ELF-1 (cell line): ENCODE results near the gene KIF19.

Experiments
- DNase-seq: peaks from one replicate; pipeline ENCODE4 v3.0.0-alpha.2; 2016; ENCODE audit warnings: low read depth, low spot score

The KIF19 gene

GRCh38 chr17:74305865-74306654 lies 20.0 kb upstream of the KIF19 start:
- DNase-seq, result peak; percentile 40

- DNase-seq, result no peak
Observed at GRCh38 chr17:74307984-74308773, 17.8 kb upstream of the KIF19 start.

- DNase-seq, result peak; percentile 39
Observed at GRCh38 chr17:74309902-74310301, 16.1 kb upstream of the KIF19 start.

- no peak for DNase-seq
Observed at GRCh38 chr17:74314877-74315276, 11.1 kb upstream of the KIF19 start.

- no peak for DNase-seq
Observed at GRCh38 chr17:74316220-74316619, 9.8 kb upstream of the KIF19 start.

GRCh38 chr17:74317071-74317470 lies 9.0 kb upstream of the KIF19 start:
- no peak for DNase-seq

GRCh38 chr17:74318391-74318790 lies 7.6 kb upstream of the KIF19 start:
- DNase-seq, result no peak

GRCh38 chr17:74324521-74324920 lies 1.5 kb upstream of the KIF19 start:
- no peak for DNase-seq

GRCh38 chr17:74325376-74325742 lies 667 bp upstream of the KIF19 start:
- no peak for DNase-seq

GRCh38 chr17:74326506-74326905 lies 480 bp downstream of the KIF19 start:
- DNase-seq, result no peak

- no peak for DNase-seq
Observed at GRCh38 chr17:74328487-74328886, 2.5 kb downstream of the KIF19 start.

- no peak for DNase-seq
Observed at GRCh38 chr17:74329378-74329777, 3.4 kb downstream of the KIF19 start.

- DNase-seq, result no peak
Observed at GRCh38 chr17:74330446-74330845, 4.4 kb downstream of the KIF19 start.

GRCh38 chr17:74332017-74332650 lies 6.1 kb downstream of the KIF19 start:
- no peak for DNase-seq

GRCh38 chr17:74332763-74333283 lies 6.8 kb downstream of the KIF19 start:
- no peak for DNase-seq

GRCh38 chr17:74334393-74335039 lies 8.5 kb downstream of the KIF19 start:
- DNase-seq, result no peak

- no peak for DNase-seq
Observed at GRCh38 chr17:74335529-74336062, 9.6 kb downstream of the KIF19 start.

GRCh38 chr17:74336307-74336706 lies 10.3 kb downstream of the KIF19 start:
- DNase-seq, result no peak

- no peak for DNase-seq
Observed at GRCh38 chr17:74337834-74338500, 11.9 kb downstream of the KIF19 start.

- DNase-seq, result no peak
Observed at GRCh38 chr17:74339537-74340195, 13.6 kb downstream of the KIF19 start.
